ENCODE measurements around the gene CNOT1. TPM values are rescaled to one million over a fixed set of nuclear protein-coding genes. Genes with fewer than 3 reads are reported as not detected.

The CNOT1 gene
- total RNA-seq, 1 experiment from 2014 or later = 230 TPM

DNA sequence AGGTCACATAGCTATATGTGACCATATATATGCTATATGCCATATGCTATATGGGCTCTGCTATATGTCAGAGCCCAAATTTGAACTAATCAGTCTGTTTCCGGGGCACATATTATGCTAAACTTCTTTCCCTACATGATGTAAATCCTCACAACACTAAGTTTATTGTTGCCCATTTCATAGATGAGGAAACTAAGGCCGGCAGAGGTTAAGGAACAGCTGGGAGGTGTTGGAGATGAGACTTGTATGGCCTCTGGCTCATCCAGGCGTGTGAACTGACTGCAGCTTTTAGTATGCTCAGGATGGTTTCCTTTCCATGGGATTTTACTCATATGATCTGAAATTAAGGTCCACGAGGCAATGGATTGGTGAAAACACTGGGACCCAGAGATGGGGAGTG, 17.5 kb upstream of the CNOT1 start:
- ATAC-seq (no peak), DNase-seq (ENCODE audit: low read depth, low spot score) (no peak)
- RAD21 ChIA-PET (ENCODE audit: low non-redundant PET in 1 of 2, low total read pairs in 2 of 2, uncharacterized antibody in 2 of 2, unreplicated experiment in 2 of 2) = no interaction called here
- Histone ChIP-seq H3K36me3 (ENCODE audit: control insufficient read depth in 1 of 2, insufficient read depth in 2 of 2, low read length in 2 of 2) (no peaks in the 10 kb centered on the region), H3K9me2 (ENCODE audit: insufficient read depth) (no peaks in the 10 kb centered on the region), H4K20me1 (ENCODE audit: insufficient read depth) (no peaks in the 10 kb centered on the region), H3K27me3 (ENCODE audit: insufficient read depth, low read length) (no peaks in the 10 kb centered on the region), H3K4me3 (replicated peaks in 1 of 2; ENCODE audit: low read depth in 1 of 2, low read length in 2 of 2) (no peak overlapping the region), H3K4me2 (ENCODE audit: low read length) (no peak overlapping the region), H3K9ac (ENCODE audit: low read length) (no peak overlapping the region), H3K9me3 (ENCODE audit: control insufficient read depth in 1 of 2, insufficient read depth in 1 of 2, low read depth in 1 of 2, low read length in 2 of 2) (no peaks in the 10 kb centered on the region), H2AFZ (ENCODE audit: low read depth, low read length, poor library complexity, severe bottlenecking) (no peak overlapping the region), H3K27ac (ENCODE audit: low read depth, low read length) (no peak overlapping the region), H3K79me2 (ENCODE audit: insufficient read depth, low read length) (no peaks in the 10 kb centered on the region), H3K4me1 (ENCODE audit: control insufficient read depth in 1 of 2, insufficient read depth in 2 of 2, low read length in 2 of 2) (peaks cover 0 to 6% of the 10 kb centered on the region in 2 experiments; a peak in 2 of 4 replicates)
- TF ChIP-seq CTCF (IDR thresholded peaks at IDR 0.05 in 2 of 3, conservative IDR thresholded peaks at IDR 0.05 in 1 of 3; ENCODE audit: borderline replicate concordance in 1 of 3, insufficient read depth in 1 of 3, low read depth in 2 of 3, low read length in 2 of 3) (no peak), RAD21 (IDR thresholded peaks at IDR 0.05; ENCODE audit: low read depth) (no peak), JUND (IDR thresholded peaks at IDR 0.05) (no peak), SIN3A (IDR thresholded peaks at IDR 0.05; ENCODE audit: low read depth) (no peak), ZFX (IDR thresholded peaks at IDR 0.05) (no peak), MAX (IDR thresholded peaks at IDR 0.05) (no peak), FOSL1 (IDR thresholded peaks at IDR 0.05; ENCODE audit: low read depth) (no peak)
- BruUV-seq (replicated peaks) = no TSS peak
- intact Hi-C loops (cut with micrococcal nuclease) = no loop called here
- CTCF ChIA-PET = no interaction called here
- POLR2A ChIA-PET = no interaction called here

DNA sequence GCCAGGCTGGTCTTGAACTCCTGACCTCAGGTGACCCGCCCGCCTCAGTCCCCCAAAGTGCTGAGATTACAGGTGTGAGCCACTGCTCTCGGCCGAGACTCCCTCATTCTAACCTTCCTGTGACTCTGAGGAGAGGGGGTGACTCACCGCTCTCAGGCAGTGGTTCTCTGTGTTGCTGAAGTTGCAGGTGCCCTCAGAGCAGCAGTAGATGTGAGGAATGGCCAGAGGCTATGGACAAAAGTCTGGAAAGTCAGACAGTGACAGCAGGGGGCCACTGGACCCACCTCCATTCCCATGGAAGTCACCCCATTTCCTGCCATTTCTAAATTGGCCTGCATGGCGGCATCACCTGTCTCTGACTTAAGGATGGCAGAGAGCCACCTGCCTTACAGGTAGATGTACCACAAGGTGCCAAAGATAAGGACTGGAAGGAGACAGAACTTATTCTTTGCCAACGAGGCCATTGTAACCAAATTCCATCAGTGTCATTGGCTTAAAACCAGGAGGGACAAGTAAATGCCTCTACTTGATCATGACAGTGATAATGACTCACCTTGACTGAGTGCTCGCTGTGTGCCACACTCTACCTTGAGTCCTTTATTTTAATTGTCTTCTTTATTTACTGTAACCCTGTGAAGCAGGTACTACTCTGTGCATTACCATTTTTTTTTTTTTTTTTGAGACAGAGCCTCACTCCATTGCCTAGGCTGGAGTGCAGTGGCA, 15.3 kb upstream of the CNOT1 start:
- intact Hi-C loops (cut with micrococcal nuclease) = no loop called here
- Histone ChIP-seq H3K27me3 (ENCODE audit: insufficient read depth, low read length) (no peaks in the 10 kb centered on the region), H3K4me1 (ENCODE audit: control insufficient read depth in 1 of 2, insufficient read depth in 2 of 2, low read length in 2 of 2) (peaks cover 0 to 6% of the 10 kb centered on the region in 2 experiments; a peak in 2 of 4 replicates), H3K4me3 (replicated peaks in 1 of 2; ENCODE audit: low read depth in 1 of 2, low read length in 2 of 2) (no peak overlapping the region), H3K9ac (ENCODE audit: low read length) (no peak overlapping the region), H3K27ac (ENCODE audit: low read depth, low read length) (no peak overlapping the region), H3K36me3 (ENCODE audit: control insufficient read depth in 1 of 2, insufficient read depth in 2 of 2, low read length in 2 of 2) (no peaks in the 10 kb centered on the region), H4K20me1 (ENCODE audit: insufficient read depth) (no peaks in the 10 kb centered on the region), H2AFZ (ENCODE audit: low read depth, low read length, poor library complexity, severe bottlenecking) (no peak overlapping the region), H3K9me3 (ENCODE audit: control insufficient read depth in 1 of 2, insufficient read depth in 1 of 2, low read depth in 1 of 2, low read length in 2 of 2) (no peaks in the 10 kb centered on the region), H3K4me2 (ENCODE audit: low read length) (no peak overlapping the region; the same call in 1 of the 2 replicates), H3K79me2 (ENCODE audit: insufficient read depth, low read length) (no peaks in the 10 kb centered on the region), H3K9me2 (ENCODE audit: insufficient read depth) (no peaks in the 10 kb centered on the region)
- no TSS peak for BruUV-seq (replicated peaks)
- ATAC-seq (peak; percentile 67), DNase-seq (ENCODE audit: low read depth, low spot score) (no peak)
- POLR2A ChIA-PET = no interaction called here
- CTCF ChIA-PET = no interaction called here
- RAD21 ChIA-PET (ENCODE audit: low non-redundant PET in 1 of 2, low total read pairs in 2 of 2, uncharacterized antibody in 2 of 2, unreplicated experiment in 2 of 2) = no interaction called here
- no peak for TF ChIP-seq SRF (IDR thresholded peaks at IDR 0.05; ENCODE audit: low read depth)
- no peak for TF ChIP-seq EZH2 (IDR thresholded peaks at IDR 0.05)
- TF ChIP-seq TCF7L2 (IDR thresholded peaks at IDR 0.05; ENCODE audit: borderline replicate concordance, extremely low read depth, insufficient read depth, insufficient read length) = no peak
- no peak for TF ChIP-seq FOSL1 (IDR thresholded peaks at IDR 0.05; ENCODE audit: low read depth)
- TF ChIP-seq ELF1 (IDR thresholded peaks at IDR 0.05; ENCODE audit: borderline replicate concordance, low read depth) = no peak
- no peak for TF ChIP-seq CBX3 (IDR thresholded peaks at IDR 0.05; ENCODE audit: low read depth)
- no peak for TF ChIP-seq ZFX (IDR thresholded peaks at IDR 0.05)
- no peak for TF ChIP-seq ZNF274 (IDR thresholded peaks at IDR 0.05; ENCODE audit: low read depth, low read length)
- no peak for TF ChIP-seq CEBPB (IDR thresholded peaks at IDR 0.05; ENCODE audit: low read depth)
- TF ChIP-seq YY1 (IDR thresholded peaks at IDR 0.05; ENCODE audit: extremely low read depth, insufficient replicate concordance, low read depth, low read length) = no peak
- TF ChIP-seq POLR2AphosphoS5 (IDR thresholded peaks at IDR 0.05; ENCODE audit: low read depth, low read length) = no peak
- TF ChIP-seq EGR1 (IDR thresholded peaks at IDR 0.05; ENCODE audit: low read depth) = no peak
- no peak for TF ChIP-seq EZH2phosphoT487 (IDR thresholded peaks at IDR 0.05; ENCODE audit: borderline replicate concordance)
- no peak for TF ChIP-seq SP1 (IDR thresholded peaks at IDR 0.05; ENCODE audit: low read depth)
- TF ChIP-seq ATF3 (IDR thresholded peaks at IDR 0.05) = no peak

All from HCT116 (cell line).